Measurements from ENCODE around the gene ARL4A. TPM values are rescaled to one million over a fixed set of nuclear protein-coding genes. Genes with fewer than 3 reads are reported as not detected.

ARL4A gene
- polyA plus RNA-seq, 3 donors: 3.9 to 22.7 (median 19.1) TPM

DNA sequence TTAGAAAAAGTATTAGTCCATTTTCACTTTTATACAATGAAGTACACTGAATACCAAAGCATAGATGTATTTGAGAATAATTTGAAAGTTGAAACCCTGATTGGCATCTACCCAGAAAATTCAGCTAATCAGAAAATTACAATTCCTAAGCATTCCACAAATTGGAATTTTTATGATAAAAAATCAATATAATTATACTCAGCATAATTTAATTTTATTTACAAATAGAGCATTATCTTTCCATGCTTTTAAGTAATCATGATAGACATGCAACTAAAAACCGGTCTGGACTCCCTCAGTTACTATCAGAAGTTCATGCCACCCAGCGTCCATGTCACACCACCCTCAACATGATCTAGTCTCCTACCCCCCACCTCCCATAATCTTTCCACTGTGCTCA lies 50.4 kb downstream of the ARL4A start:
- WGBS, 3 donors: 90 to 95% (median 94%) methylated on average over 2 of the region's 2 CpGs
- H3K27ac ChIP-seq (ENCODE audit: low read depth, low read length): no peak overlapping the region

DNA sequence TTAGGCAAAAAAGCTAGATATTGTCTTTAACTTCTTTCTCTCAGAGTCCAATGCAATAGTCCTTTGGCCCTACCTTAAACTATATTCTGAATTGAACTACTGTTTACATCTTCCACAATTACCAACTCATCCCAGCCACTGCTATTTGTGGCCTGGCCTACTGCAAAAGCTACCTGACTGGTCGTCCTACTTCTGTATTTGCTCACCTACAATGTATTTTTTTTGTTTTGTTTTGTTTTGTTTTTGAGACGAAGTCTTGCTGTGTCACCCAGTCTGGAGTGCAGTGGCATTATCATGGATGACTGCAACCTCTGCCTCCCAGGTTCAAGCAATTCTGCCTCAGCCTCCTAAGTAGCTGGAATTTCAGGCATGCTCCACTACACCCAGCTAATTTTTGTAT lies 51.2 kb downstream of the ARL4A start:
- WGBS, 3 donors: 33 to 66% (median 65%) methylated on average over 2 of the region's 2 CpGs
- no peak overlapping the region for H3K27ac ChIP-seq (ENCODE audit: low read depth, low read length)

Other genes with a start within 250 kb of the ARL4A start
- gene SCIN, start 116.9 kb upstream of the ARL4A start, polyA plus RNA-seq: 1 to 10 TPM in 2 of 3 donors, under 1 TPM in 1; 0.39 to 2.4 (median 2.3) TPM

Data from adipose tissue (tissue), 3 donors.